ENCODE measurements around the gene ZNF648.
"Not testable (repeated sequence)": the region's sequence is repeated elsewhere in the genome, so short reads cannot be mapped to it uniquely, and the experiment has no call there.

ZNF648 gene

GRCh38 chr1:182051938-182052337, 9.6 kb downstream of the ZNF648 start:
- Histone ChIP-seq H3K4me3 (ENCODE audit: extremely low read depth, insufficient read depth, low read length, poor library complexity, severe bottlenecking) (no peak overlapping the region), H3K27ac (ENCODE audit: low read depth, low read length, severe bottlenecking) (no peak overlapping the region), H3K4me1 (ENCODE audit: control insufficient read depth, insufficient read depth, low read length, poor library complexity, severe bottlenecking) (no peaks in the 10 kb centered on the region), H3K9me3 (ENCODE audit: control insufficient read depth, low read length) (no peaks in the 10 kb centered on the region), H3K36me3 (ENCODE audit: control insufficient read depth, insufficient read depth, low read length) (no peaks in the 10 kb centered on the region)
- WGBS, 2 experiments (ENCODE audit: insufficient coverage in 2 of 2) = no CpG with 5 or more reads among the region's 1 CpG

GRCh38 chr1:182050481-182051448, 10.7 kb downstream of the ZNF648 start:
- Histone ChIP-seq H3K27ac (ENCODE audit: low read depth, low read length, severe bottlenecking) (no peak overlapping the region), H3K36me3 (ENCODE audit: control insufficient read depth, insufficient read depth, low read length) (no peaks in the 10 kb centered on the region), H3K9me3 (ENCODE audit: control insufficient read depth, low read length) (no peaks in the 10 kb centered on the region), H3K4me1 (ENCODE audit: control insufficient read depth, insufficient read depth, low read length, poor library complexity, severe bottlenecking) (no peaks in the 10 kb centered on the region), H3K4me3 (ENCODE audit: extremely low read depth, insufficient read depth, low read length, poor library complexity, severe bottlenecking) (no peak overlapping the region)
- 78 to 90% methylated on average over 1 to 2 of the region's 4 CpGs for WGBS, 2 experiments (ENCODE audit: insufficient coverage in 2 of 2)

GRCh38 chr1:182048562-182048961, 12.9 kb downstream of the ZNF648 start:
- H3K27ac ChIP-seq (ENCODE audit: low read depth, low read length, severe bottlenecking) = no peak overlapping the region
- H3K4me1 ChIP-seq (ENCODE audit: control insufficient read depth, insufficient read depth, low read length, poor library complexity, severe bottlenecking) = no peaks in the 10 kb centered on the region
- H3K36me3 ChIP-seq (ENCODE audit: control insufficient read depth, insufficient read depth, low read length) = no peaks in the 10 kb centered on the region
- WGBS, 2 experiments (ENCODE audit: insufficient coverage in 2 of 2) = 79 to 100% methylated on average over 1 to 2 of the region's 2 CpGs
- peaks cover 9% of the 10 kb centered on the region for H3K9me3 ChIP-seq (ENCODE audit: control insufficient read depth, low read length)
- no peak overlapping the region for H3K4me3 ChIP-seq (ENCODE audit: extremely low read depth, insufficient read depth, low read length, poor library complexity, severe bottlenecking)

GRCh38 chr1:182046763-182047162, 14.7 kb downstream of the ZNF648 start:
- H3K9me3 ChIP-seq (ENCODE audit: control insufficient read depth, low read length) = peaks cover 9% of the 10 kb centered on the region
- H3K4me3 ChIP-seq (ENCODE audit: extremely low read depth, insufficient read depth, low read length, poor library complexity, severe bottlenecking) = no peak overlapping the region
- H3K36me3 ChIP-seq (ENCODE audit: control insufficient read depth, insufficient read depth, low read length) = no peaks in the 10 kb centered on the region
- H3K4me1 ChIP-seq (ENCODE audit: control insufficient read depth, insufficient read depth, low read length, poor library complexity, severe bottlenecking) = no peaks in the 10 kb centered on the region
- H3K27ac ChIP-seq (ENCODE audit: low read depth, low read length, severe bottlenecking) = no peak overlapping the region

- H3K4me3 ChIP-seq (ENCODE audit: extremely low read depth, insufficient read depth, low read length, poor library complexity, severe bottlenecking); H3K27ac ChIP-seq (ENCODE audit: low read depth, low read length, severe bottlenecking); H3K36me3 ChIP-seq (ENCODE audit: control insufficient read depth, insufficient read depth, low read length); H3K4me1 ChIP-seq (ENCODE audit: control insufficient read depth, insufficient read depth, low read length, poor library complexity, severe bottlenecking); H3K9me3 ChIP-seq (ENCODE audit: control insufficient read depth, low read length): not testable (repeated sequence)
- WGBS, 2 experiments (ENCODE audit: insufficient coverage in 2 of 2) = 77 to 100% methylated on average over 2 to 4 of the region's 8 CpGs
Observed at GRCh38 chr1:182045481-182045880, 16.0 kb downstream of the ZNF648 start.

GRCh38 chr1:182041615-182042014, 19.9 kb downstream of the ZNF648 start:
- Histone ChIP-seq H3K4me1 (ENCODE audit: control insufficient read depth, insufficient read depth, low read length, poor library complexity, severe bottlenecking) (no peaks in the 10 kb centered on the region), H3K4me3 (ENCODE audit: extremely low read depth, insufficient read depth, low read length, poor library complexity, severe bottlenecking) (no peak overlapping the region), H3K9me3 (ENCODE audit: control insufficient read depth, low read length) (peaks cover 12% of the 10 kb centered on the region), H3K36me3 (ENCODE audit: control insufficient read depth, insufficient read depth, low read length) (no peaks in the 10 kb centered on the region), H3K27ac (ENCODE audit: low read depth, low read length, severe bottlenecking) (no peak overlapping the region)
- WGBS, 2 experiments (ENCODE audit: insufficient coverage in 2 of 2) = 71 to 89% methylated on average over 1 to 3 of the region's 3 CpGs

GRCh38 chr1:182038220-182038619, 23.3 kb downstream of the ZNF648 start:
- no CpG with 5 or more reads among the region's 2 CpGs for WGBS, 2 experiments (ENCODE audit: insufficient coverage in 2 of 2)
- Histone ChIP-seq H3K9me3 (ENCODE audit: control insufficient read depth, low read length) (peaks cover 3% of the 10 kb centered on the region), H3K4me1 (ENCODE audit: control insufficient read depth, insufficient read depth, low read length, poor library complexity, severe bottlenecking) (no peaks in the 10 kb centered on the region), H3K36me3 (ENCODE audit: control insufficient read depth, insufficient read depth, low read length) (no peaks in the 10 kb centered on the region), H3K27ac (ENCODE audit: low read depth, low read length, severe bottlenecking) (no peak overlapping the region), H3K4me3 (ENCODE audit: extremely low read depth, insufficient read depth, low read length, poor library complexity, severe bottlenecking) (no peak overlapping the region)

GRCh38 chr1:182035097-182035770, 26.3 kb downstream of the ZNF648 start:
- Histone ChIP-seq H3K27ac (ENCODE audit: low read depth, low read length, severe bottlenecking) (no peak overlapping the region), H3K36me3 (ENCODE audit: control insufficient read depth, insufficient read depth, low read length) (no peaks in the 10 kb centered on the region), H3K9me3 (ENCODE audit: control insufficient read depth, low read length) (peaks cover 3% of the 10 kb centered on the region), H3K4me1 (ENCODE audit: control insufficient read depth, insufficient read depth, low read length, poor library complexity, severe bottlenecking) (no peaks in the 10 kb centered on the region), H3K4me3 (ENCODE audit: extremely low read depth, insufficient read depth, low read length, poor library complexity, severe bottlenecking) (no peak overlapping the region)
- WGBS, 2 experiments (ENCODE audit: insufficient coverage in 2 of 2) = 76 to 94% methylated on average over 6 of the region's 7 CpGs

- Histone ChIP-seq H3K4me1 (ENCODE audit: control insufficient read depth, insufficient read depth, low read length, poor library complexity, severe bottlenecking) (no peaks in the 10 kb centered on the region), H3K4me3 (ENCODE audit: extremely low read depth, insufficient read depth, low read length, poor library complexity, severe bottlenecking) (no peak overlapping the region), H3K9me3 (ENCODE audit: control insufficient read depth, low read length) (peaks cover 3% of the 10 kb centered on the region), H3K36me3 (ENCODE audit: control insufficient read depth, insufficient read depth, low read length) (no peaks in the 10 kb centered on the region), H3K27ac (ENCODE audit: low read depth, low read length, severe bottlenecking) (no peak overlapping the region)
- WGBS, 2 experiments (ENCODE audit: insufficient coverage in 2 of 2) = 60% methylated on average over 1 of the region's 1 CpG; no CpG with 5 or more reads in 1 of the 2 experiments
Observed at GRCh38 chr1:182032251-182032650, 29.3 kb downstream of the ZNF648 start.

GRCh38 chr1:182029379-182030331, 31.9 kb downstream of the ZNF648 start:
- Histone ChIP-seq H3K4me1 (ENCODE audit: control insufficient read depth, insufficient read depth, low read length, poor library complexity, severe bottlenecking) (no peaks in the 10 kb centered on the region), H3K36me3 (ENCODE audit: control insufficient read depth, insufficient read depth, low read length) (no peaks in the 10 kb centered on the region), H3K27ac (ENCODE audit: low read depth, low read length, severe bottlenecking) (peak overlapping the region; percentile 73), H3K4me3 (ENCODE audit: extremely low read depth, insufficient read depth, low read length, poor library complexity, severe bottlenecking) (peak overlapping the region; percentile 61), H3K9me3 (ENCODE audit: control insufficient read depth, low read length) (no peaks in the 10 kb centered on the region)
- WGBS, 2 experiments (ENCODE audit: insufficient coverage in 2 of 2) = 1 to 2% methylated on average over 11 to 33 of the region's 68 CpGs
